K562 (cell line): ENCODE data around the gene SH3BP5. TPM values are rescaled to one million over a fixed set of nuclear protein-coding genes. Genes with fewer than 3 reads are reported as not detected.
A peak's percentile ranks its signal among the peaks of the same experiment; 100 is the strongest.

Source experiments
- CBX2 ChIP-seq: fragments of 200-600 bp; sonication (generic); IDR thresholded peaks from one replicate; pipeline ENCODE4 v1.6.1; 2012; ENCODE audit warnings: mild to moderate bottlenecking, low read length, inconsistent platforms; ENCODE audit not compliant: insufficient read depth, poor library complexity, severe bottlenecking
- EGR1 ChIP-seq: fragments of 450-650 bp; conservative IDR thresholded peaks from 2 replicates; pipeline ENCODE4 v1.6.1; 2017; ENCODE audit warnings: mild to moderate bottlenecking
- MAFG ChIP-seq: fragments of 450-650 bp; conservative IDR thresholded peaks from 2 replicates; pipeline ENCODE4 v1.6.1; 2016; ENCODE audit warnings: missing genetic modification characterization, missing compliant biosample characterization
- NR2C1 ChIP-seq, 2 experiments: fragments of 450-650 bp; IDR thresholded peaks; 2 replicates each; pipeline ENCODE4 v1.6.1; 2017; ENCODE audit warnings: mild to moderate bottlenecking in 2 of 2, antibody characterized with exemption in 1 of 2, inconsistent platforms in 1 of 2, missing compliant biosample characterization in 1 of 2, missing genetic modification characterization in 1 of 2
- NR2F6 ChIP-seq: fragments of 450-650 bp; formaldehyde crosslinking; IDR thresholded peaks from 2 replicates; pipeline ENCODE4 v1.4.0; 2020; ENCODE audit warnings: mild to moderate bottlenecking
- RB1 ChIP-seq: fragments of 450-650 bp; IDR thresholded peaks from 2 replicates; pipeline ENCODE4 v1.6.1; 2017; ENCODE audit warnings: low read depth, mild to moderate bottlenecking
- SMAD2 ChIP-seq: fragments of 150-350 bp; IDR thresholded peaks from 2 replicates; pipeline ENCODE4 v1.6.1; 2014; ENCODE audit warnings: low read depth, mild to moderate bottlenecking, low read length
- SMARCA5 ChIP-seq: fragments of 450-650 bp; IDR thresholded peaks from 2 replicates; pipeline ENCODE4 v1.6.1; 2016
- ZNF197 ChIP-seq: fragments of 200-800 bp; sonication (Bioruptor generic); IDR thresholded peaks from 2 replicates; pipeline ENCODE4 v1.6.1; 2016; ENCODE audit warnings: low read depth, missing genetic modification characterization, missing compliant biosample characterization
- ZNF696 ChIP-seq: fragments of 250-450 bp; sonication (Bioruptor Pico); conservative IDR thresholded peaks from 2 replicates; pipeline ENCODE4 v1.4.0; 2020; ENCODE audit warnings: mild to moderate bottlenecking, moderate library complexity
- ZNF764 ChIP-seq: fragments of 250-450 bp; sonication (Bioruptor Pico); IDR thresholded peaks from 2 replicates; pipeline ENCODE4 v1.4.0; 2020; ENCODE audit warnings: low read depth, mild to moderate bottlenecking, moderate library complexity
- ZZZ3 ChIP-seq: fragments of 450-650 bp; IDR thresholded peaks from 2 replicates; pipeline ENCODE4 v1.6.1; 2016; ENCODE audit warnings: antibody characterized with exemption, mild to moderate bottlenecking, moderate library complexity
- polyA plus RNA-seq, 8 experiments: library from polyadenylated mRNA; depleted of rRNA in 4 of 8; stranded (reverse) in 5 of 8; unstranded in 3 of 8; fragments of >200 nt; fragmentation: Nextera tagmentation in 2 of 8; fragmentation: Illumina TruSeq in 1 of 8; extraction: Ambion mirVana in 2 of 8; extraction: Trizol in 1 of 8; gene quantifications; 2 replicates each; pipeline versions ENCODE4 v1.2.1 to v1.2.3, GENCODE V29; 2011 to 2014; ENCODE audit warnings: inconsistent platforms in 1 of 8, missing spikeins in 1 of 8
- total RNA-seq, 7 experiments: library from RNA; depleted of rRNA in 6 of 7; stranded (reverse); fragments of >200 nt in 6 of 7; fragmentation: Illumina TruSeq in 2 of 7; extraction: Trizol in 2 of 7; gene quantifications; 2 replicates each; pipeline versions ENCODE4 v1.2.1 to v1.2.3, GENCODE V29; 2011 to 2021; ENCODE audit warnings: low replicate concordance in 1 of 7
- TF ChIP-seq, protein P1 (sequence below): fragments of 250-450 bp; sonication (Bioruptor Pico); IDR thresholded peaks from 2 replicates; pipeline ENCODE4 v1.4.0; 2020
- TF ChIP-seq, protein P2 (sequence below): fragments of 250-450 bp; sonication (Bioruptor Pico); IDR thresholded peaks from 2 replicates; pipeline ENCODE4 v1.5.0; 2020; ENCODE audit warnings: mild to moderate bottlenecking, borderline replicate concordance
- TF ChIP-seq, protein P3 (sequence below), 2 experiments: fragments of 450-650 bp; formaldehyde crosslinking in 1 of 2; IDR thresholded peaks; 2 replicates each; pipeline versions ENCODE4 v1.4.0 to v1.6.1; 2014 to 2020; ENCODE audit warnings: mild to moderate bottlenecking in 2 of 2, borderline replicate concordance in 1 of 2, low read depth in 1 of 2
- TF ChIP-seq, protein P4 (sequence below): sonication (generic); formaldehyde crosslinking; IDR thresholded peaks from 2 replicates; pipeline ENCODE4 v1.8.0; 2022; ENCODE audit warnings: mild to moderate bottlenecking, missing genetic modification reagents

Gene SH3BP5
- total and polyA plus RNA-seq, 9 of the 15 experiments (the other 6 are each of a cell fraction or from before 2014, with no cell fraction given): 2.9 to 29.0 (median 14.9) TPM

DNA sequence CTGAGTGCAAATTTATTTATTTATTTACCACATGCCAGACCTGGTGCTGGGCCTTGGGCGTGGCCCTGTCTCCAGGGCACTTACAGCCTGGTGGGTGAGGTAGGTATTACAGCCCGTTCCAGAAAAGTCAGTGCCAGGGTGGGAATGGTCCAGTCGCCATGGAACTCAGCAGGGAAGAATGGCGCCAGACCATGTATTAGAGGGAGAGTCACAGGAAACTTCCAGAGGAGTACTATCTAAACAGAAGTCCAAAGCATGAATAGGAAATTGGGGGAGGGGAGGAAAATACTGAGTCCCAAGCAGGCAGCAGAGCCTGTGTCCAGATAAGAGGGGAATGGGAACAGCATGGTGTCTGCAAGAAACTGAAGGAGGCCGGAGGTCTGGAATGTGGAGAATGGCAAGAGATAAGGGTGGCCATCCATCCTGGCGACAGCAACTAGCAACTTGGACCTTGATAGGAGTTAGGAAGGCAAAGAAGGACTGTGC lies 27.0 kb downstream of the SH3BP5 start (continued):
- TF ChIP-seq, protein P1, sequence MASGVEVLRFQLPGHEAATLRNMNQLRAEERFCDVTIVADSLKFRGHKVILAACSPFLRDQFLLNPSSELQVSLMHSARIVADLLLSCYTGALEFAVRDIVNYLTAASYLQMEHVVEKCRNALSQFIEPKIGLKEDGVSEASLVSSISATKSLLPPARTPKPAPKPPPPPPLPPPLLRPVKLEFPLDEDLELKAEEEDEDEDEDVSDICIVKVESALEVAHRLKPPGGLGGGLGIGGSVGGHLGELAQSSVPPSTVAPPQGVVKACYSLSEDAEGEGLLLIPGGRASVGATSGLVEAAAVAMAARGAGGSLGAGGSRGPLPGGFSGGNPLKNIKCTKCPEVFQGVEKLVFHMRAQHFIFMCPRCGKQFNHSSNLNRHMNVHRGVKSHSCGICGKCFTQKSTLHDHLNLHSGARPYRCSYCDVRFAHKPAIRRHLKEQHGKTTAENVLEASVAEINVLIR (CRISPR knock-in tag): no peak
- no peak for TF ChIP-seq NR2F6
- no peak; the same call in 1 of the 2 replicates for TF ChIP-seq ZNF197 (CRISPR knock-in tag)
- TF ChIP-seq, protein P2, sequence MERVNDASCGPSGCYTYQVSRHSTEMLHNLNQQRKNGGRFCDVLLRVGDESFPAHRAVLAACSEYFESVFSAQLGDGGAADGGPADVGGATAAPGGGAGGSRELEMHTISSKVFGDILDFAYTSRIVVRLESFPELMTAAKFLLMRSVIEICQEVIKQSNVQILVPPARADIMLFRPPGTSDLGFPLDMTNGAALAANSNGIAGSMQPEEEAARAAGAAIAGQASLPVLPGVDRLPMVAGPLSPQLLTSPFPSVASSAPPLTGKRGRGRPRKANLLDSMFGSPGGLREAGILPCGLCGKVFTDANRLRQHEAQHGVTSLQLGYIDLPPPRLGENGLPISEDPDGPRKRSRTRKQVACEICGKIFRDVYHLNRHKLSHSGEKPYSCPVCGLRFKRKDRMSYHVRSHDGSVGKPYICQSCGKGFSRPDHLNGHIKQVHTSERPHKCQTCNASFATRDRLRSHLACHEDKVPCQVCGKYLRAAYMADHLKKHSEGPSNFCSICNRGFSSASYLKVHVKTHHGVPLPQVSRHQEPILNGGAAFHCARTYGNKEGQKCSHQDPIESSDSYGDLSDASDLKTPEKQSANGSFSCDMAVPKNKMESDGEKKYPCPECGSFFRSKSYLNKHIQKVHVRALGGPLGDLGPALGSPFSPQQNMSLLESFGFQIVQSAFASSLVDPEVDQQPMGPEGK (CRISPR knock-in tag): no peak
- TF ChIP-seq, protein P3, sequence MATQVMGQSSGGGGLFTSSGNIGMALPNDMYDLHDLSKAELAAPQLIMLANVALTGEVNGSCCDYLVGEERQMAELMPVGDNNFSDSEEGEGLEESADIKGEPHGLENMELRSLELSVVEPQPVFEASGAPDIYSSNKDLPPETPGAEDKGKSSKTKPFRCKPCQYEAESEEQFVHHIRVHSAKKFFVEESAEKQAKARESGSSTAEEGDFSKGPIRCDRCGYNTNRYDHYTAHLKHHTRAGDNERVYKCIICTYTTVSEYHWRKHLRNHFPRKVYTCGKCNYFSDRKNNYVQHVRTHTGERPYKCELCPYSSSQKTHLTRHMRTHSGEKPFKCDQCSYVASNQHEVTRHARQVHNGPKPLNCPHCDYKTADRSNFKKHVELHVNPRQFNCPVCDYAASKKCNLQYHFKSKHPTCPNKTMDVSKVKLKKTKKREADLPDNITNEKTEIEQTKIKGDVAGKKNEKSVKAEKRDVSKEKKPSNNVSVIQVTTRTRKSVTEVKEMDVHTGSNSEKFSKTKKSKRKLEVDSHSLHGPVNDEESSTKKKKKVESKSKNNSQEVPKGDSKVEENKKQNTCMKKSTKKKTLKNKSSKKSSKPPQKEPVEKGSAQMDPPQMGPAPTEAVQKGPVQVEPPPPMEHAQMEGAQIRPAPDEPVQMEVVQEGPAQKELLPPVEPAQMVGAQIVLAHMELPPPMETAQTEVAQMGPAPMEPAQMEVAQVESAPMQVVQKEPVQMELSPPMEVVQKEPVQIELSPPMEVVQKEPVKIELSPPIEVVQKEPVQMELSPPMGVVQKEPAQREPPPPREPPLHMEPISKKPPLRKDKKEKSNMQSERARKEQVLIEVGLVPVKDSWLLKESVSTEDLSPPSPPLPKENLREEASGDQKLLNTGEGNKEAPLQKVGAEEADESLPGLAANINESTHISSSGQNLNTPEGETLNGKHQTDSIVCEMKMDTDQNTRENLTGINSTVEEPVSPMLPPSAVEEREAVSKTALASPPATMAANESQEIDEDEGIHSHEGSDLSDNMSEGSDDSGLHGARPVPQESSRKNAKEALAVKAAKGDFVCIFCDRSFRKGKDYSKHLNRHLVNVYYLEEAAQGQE (IDR thresholded peaks at IDR 0.05; ENCODE audit: borderline replicate concordance): 0 out of 2 replicates have a peak, but pooled peaks have one; percentile 33
- TF ChIP-seq, protein P3 (CRISPR knock-in tag; IDR thresholded peaks at IDR 0.05; ENCODE audit: low read depth): no peak
- peak; percentile 47; the same call in 1 of the 2 replicates for TF ChIP-seq SMARCA5
- no peak for TF ChIP-seq RB1
- no peak for TF ChIP-seq CBX2
- TF ChIP-seq SMAD2: no peak
- 0 out of 2 replicates have a peak, but pooled peaks have one; percentile 27 for TF ChIP-seq NR2C1 (IDR thresholded peaks at IDR 0.05)
- TF ChIP-seq NR2C1 (tag; IDR thresholded peaks at IDR 0.05): peak; percentile 63; the same call in 1 of the 2 replicates
- TF ChIP-seq ZZZ3: no peak
- TF ChIP-seq, protein P4, sequence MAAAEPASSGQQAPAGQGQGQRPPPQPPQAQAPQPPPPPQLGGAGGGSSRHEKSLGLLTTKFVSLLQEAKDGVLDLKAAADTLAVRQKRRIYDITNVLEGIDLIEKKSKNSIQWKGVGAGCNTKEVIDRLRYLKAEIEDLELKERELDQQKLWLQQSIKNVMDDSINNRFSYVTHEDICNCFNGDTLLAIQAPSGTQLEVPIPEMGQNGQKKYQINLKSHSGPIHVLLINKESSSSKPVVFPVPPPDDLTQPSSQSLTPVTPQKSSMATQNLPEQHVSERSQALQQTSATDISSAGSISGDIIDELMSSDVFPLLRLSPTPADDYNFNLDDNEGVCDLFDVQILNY (CRISPR knock-in tag): no peak
- TF ChIP-seq ZNF696 (CRISPR knock-in tag): no peak
- TF ChIP-seq EGR1: no peak; the same call in 1 of the 2 replicates
- no peak for TF ChIP-seq ZNF764 (CRISPR knock-in tag)
- TF ChIP-seq MAFG (tag): no peak
